WTC11 (cell line): ENCODE results near the gene FAM228A. TPM values are rescaled to one million over a fixed set of nuclear protein-coding genes. Genes with fewer than 3 reads are reported as not detected.

Source experiments
- ATAC-seq: fragments of 200-7000 bp; cut with Tn5 transposase; 2 replicates; pipeline ENCODE4 v1.10.0; 2021; ENCODE audit warnings: mild to moderate bottlenecking, moderate library complexity
- CTCF ChIA-PET: fragments of 300-600 bp; sonication (Branson Sonifier 250); formaldehyde crosslinking; loops from one replicate; lab custom pipeline; 2021; ENCODE audit warnings: antibody characterized with exemption; lab: Charles Lee
- POLR2A ChIA-PET: fragments of 350-600 bp; sonication (Branson Sonifier 250); formaldehyde crosslinking; loops from one replicate; lab custom pipeline; 2021; ENCODE audit warnings: antibody characterized with exemption; lab: Charles Lee
- DNase-seq: peaks from one replicate; pipeline ENCODE4 v3.0.0; 2021; ENCODE audit warnings: low spot score
- H3K27ac Mint-ChIP-seq: 2 replicates; pipeline ENCODE4 v1.8.0; 2021; ENCODE audit warnings: mixed read lengths
- H3K27me3 Mint-ChIP-seq: 2 replicates; pipeline ENCODE4 v1.8.0; 2021; ENCODE audit warnings: low read depth, mild to moderate bottlenecking, moderate library complexity, mixed read lengths
- H3K36me3 Mint-ChIP-seq: 2 replicates; pipeline ENCODE4 v1.8.0; 2021; ENCODE audit warnings: mixed read lengths
- H3K4me1 Mint-ChIP-seq: 2 replicates; pipeline ENCODE4 v1.8.0; 2022; ENCODE audit warnings: mixed read lengths
- H3K4me3 Mint-ChIP-seq: 2 replicates; pipeline ENCODE4 v1.8.0; 2021; ENCODE audit warnings: mild to moderate bottlenecking, moderate library complexity, mixed read lengths
- H3K9me3 Mint-ChIP-seq: 2 replicates; pipeline ENCODE4 v1.8.0; 2021; ENCODE audit warnings: mixed read lengths
- ATF1 ChIP-seq: sonication (generic); formaldehyde crosslinking; IDR thresholded peaks from 2 replicates; pipeline ENCODE4 v1.8.1; 2023; ENCODE audit warnings: mild to moderate bottlenecking, moderate library complexity, missing genetic modification reagents
- CBFB ChIP-seq: sonication (generic); formaldehyde crosslinking; IDR thresholded peaks from 2 replicates; pipeline ENCODE4 v1.8.1; 2022; ENCODE audit warnings: mild to moderate bottlenecking, low read depth, missing genetic modification reagents
- ESRRA ChIP-seq: sonication (generic); formaldehyde crosslinking; IDR thresholded peaks from 2 replicates; pipeline ENCODE4 v1.8.1; 2022; ENCODE audit warnings: mild to moderate bottlenecking, missing genetic modification reagents, borderline replicate concordance
- GRHL2 ChIP-seq: fragments of 250-450 bp; sonication (Bioruptor Pico); IDR thresholded peaks from 2 replicates; pipeline ENCODE4 v1.8.0; 2022; ENCODE audit warnings: mild to moderate bottlenecking, moderate library complexity; ENCODE audit not compliant: insufficient replicate concordance, severe bottlenecking
- JAZF1 ChIP-seq: fragments of 250-450 bp; sonication (Bioruptor Pico); IDR thresholded peaks from 2 replicates; pipeline ENCODE4 v1.9.0; 2021; ENCODE audit warnings: moderate library complexity, mild to moderate bottlenecking, inconsistent platforms
- NFATC4 ChIP-seq: fragments of 250-450 bp; sonication (Bioruptor Pico); IDR thresholded peaks from 2 replicates; pipeline ENCODE4 v1.9.0; 2021; ENCODE audit warnings: mild to moderate bottlenecking
- NR1H2 ChIP-seq: sonication (generic); formaldehyde crosslinking; IDR thresholded peaks from 2 replicates; pipeline ENCODE4 v1.9.0; 2021; ENCODE audit warnings: mild to moderate bottlenecking, moderate library complexity, missing genetic modification reagents
- OVOL2 ChIP-seq: fragments of 250-450 bp; sonication (Bioruptor Pico); IDR thresholded peaks from 2 replicates; pipeline ENCODE4 v1.9.0; 2021; ENCODE audit warnings: mild to moderate bottlenecking, borderline replicate concordance
- SMAD3 ChIP-seq: sonication (generic); formaldehyde crosslinking; IDR thresholded peaks from 2 replicates; pipeline ENCODE4 v1.8.0; 2022; ENCODE audit warnings: missing genetic modification reagents, mild to moderate bottlenecking, borderline replicate concordance
- SMAD4 ChIP-seq: sonication (generic); formaldehyde crosslinking; IDR thresholded peaks from 2 replicates; pipeline ENCODE4 v1.8.0; 2022; ENCODE audit warnings: mild to moderate bottlenecking, missing genetic modification reagents
- SP1 ChIP-seq: sonication (generic); formaldehyde crosslinking; conservative IDR thresholded peaks from 2 replicates; pipeline ENCODE4 v1.8.1; 2022; ENCODE audit warnings: missing genetic modification reagents
- TP53 ChIP-seq: sonication (generic); formaldehyde crosslinking; IDR thresholded peaks from 2 replicates; pipeline ENCODE4 v1.8.1; 2023; ENCODE audit warnings: mild to moderate bottlenecking, missing genetic modification reagents
- ZNF396 ChIP-seq: fragments of 250-450 bp; sonication (Bioruptor Pico); IDR thresholded peaks from 2 replicates; pipeline ENCODE4 v1.8.0; 2021; ENCODE audit warnings: mild to moderate bottlenecking, moderate library complexity, borderline replicate concordance
- total RNA-seq: library from RNA; stranded (reverse); gene quantifications from 3 replicates; pipeline ENCODE4 v1.2.3, GENCODE V29; 2021
- TF ChIP-seq, protein P1 (sequence below): sonication (generic); formaldehyde crosslinking; IDR thresholded peaks from 2 replicates; pipeline ENCODE4 v1.8.1; 2022; ENCODE audit warnings: low read depth, mild to moderate bottlenecking, moderate library complexity, missing genetic modification reagents, borderline replicate concordance
- TF ChIP-seq, protein P2 (sequence below): sonication (generic); formaldehyde crosslinking; IDR thresholded peaks from 2 replicates; pipeline ENCODE4 v1.8.1; 2022; ENCODE audit warnings: mild to moderate bottlenecking, moderate library complexity, missing genetic modification reagents
- TF ChIP-seq, protein P3 (sequence below): fragments of 250-450 bp; sonication (Bioruptor Pico); IDR thresholded peaks from 2 replicates; pipeline ENCODE4 v1.9.0; 2021; ENCODE audit warnings: mild to moderate bottlenecking
- TF ChIP-seq, protein P4 (sequence below): fragments of 250-450 bp; sonication (Bioruptor Pico); IDR thresholded peaks from 2 replicates; pipeline ENCODE4 v2.1.2; 2022; ENCODE audit warnings: mild to moderate bottlenecking, moderate library complexity
- TF ChIP-seq, protein P5 (sequence below): sonication (generic); formaldehyde crosslinking; IDR thresholded peaks from 2 replicates; pipeline ENCODE4 v1.8.1; 2023; ENCODE audit warnings: mild to moderate bottlenecking, missing genetic modification reagents
- TF ChIP-seq, protein P6 (sequence below): sonication (generic); formaldehyde crosslinking; IDR thresholded peaks from 2 replicates; pipeline ENCODE4 v1.8.0; 2022; ENCODE audit warnings: missing genetic modification reagents
- TF ChIP-seq, protein P7 (sequence below): sonication (generic); formaldehyde crosslinking; conservative IDR thresholded peaks from 2 replicates; pipeline ENCODE4 v1.8.1; 2023; ENCODE audit warnings: mild to moderate bottlenecking, low read depth, missing genetic modification reagents, moderate library complexity
- TF ChIP-seq, protein P8 (sequence below): sonication (generic); formaldehyde crosslinking; IDR thresholded peaks from 2 replicates; pipeline ENCODE4 v1.8.1; 2022; ENCODE audit warnings: mild to moderate bottlenecking, missing genetic modification reagents, moderate library complexity, borderline replicate concordance
- TF ChIP-seq, protein P9 (sequence below): sonication (generic); formaldehyde crosslinking; IDR thresholded peaks from 2 replicates; pipeline ENCODE4 v1.8.1; 2023; ENCODE audit warnings: mild to moderate bottlenecking, missing genetic modification reagents, moderate library complexity

FAM228A gene
- total RNA-seq, 1 experiment from 2014 or later, result 0.09 TPM

DNA sequence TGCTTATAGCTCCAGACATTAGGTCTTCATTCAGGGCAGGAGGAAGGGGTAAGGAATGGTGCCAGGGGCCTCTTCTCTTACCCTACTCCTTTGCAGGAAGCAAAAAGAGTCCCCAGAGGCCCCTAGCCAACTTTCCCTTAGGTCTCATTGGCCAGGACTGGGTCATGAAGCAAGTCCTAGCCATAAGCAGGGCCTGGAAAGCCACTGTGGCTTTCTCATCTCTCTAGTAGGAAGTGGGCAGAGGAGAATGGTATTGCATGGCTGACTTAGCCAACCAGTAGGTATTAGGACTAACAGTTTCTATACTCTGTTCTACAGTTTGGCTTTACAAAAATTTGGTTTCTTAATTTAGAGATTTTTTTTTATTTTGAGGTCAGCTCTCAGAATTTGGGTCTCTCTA, 4.8 kb downstream of the FAM228A start (continued):
- TF ChIP-seq, protein P1, sequence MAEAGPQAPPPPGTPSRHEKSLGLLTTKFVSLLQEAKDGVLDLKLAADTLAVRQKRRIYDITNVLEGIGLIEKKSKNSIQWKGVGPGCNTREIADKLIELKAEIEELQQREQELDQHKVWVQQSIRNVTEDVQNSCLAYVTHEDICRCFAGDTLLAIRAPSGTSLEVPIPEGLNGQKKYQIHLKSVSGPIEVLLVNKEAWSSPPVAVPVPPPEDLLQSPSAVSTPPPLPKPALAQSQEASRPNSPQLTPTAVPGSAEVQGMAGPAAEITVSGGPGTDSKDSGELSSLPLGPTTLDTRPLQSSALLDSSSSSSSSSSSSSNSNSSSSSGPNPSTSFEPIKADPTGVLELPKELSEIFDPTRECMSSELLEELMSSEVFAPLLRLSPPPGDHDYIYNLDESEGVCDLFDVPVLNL (CRISPR knock-in tag), result no peak
- TF ChIP-seq ZNF396 (CRISPR knock-in tag), result no peak

DNA sequence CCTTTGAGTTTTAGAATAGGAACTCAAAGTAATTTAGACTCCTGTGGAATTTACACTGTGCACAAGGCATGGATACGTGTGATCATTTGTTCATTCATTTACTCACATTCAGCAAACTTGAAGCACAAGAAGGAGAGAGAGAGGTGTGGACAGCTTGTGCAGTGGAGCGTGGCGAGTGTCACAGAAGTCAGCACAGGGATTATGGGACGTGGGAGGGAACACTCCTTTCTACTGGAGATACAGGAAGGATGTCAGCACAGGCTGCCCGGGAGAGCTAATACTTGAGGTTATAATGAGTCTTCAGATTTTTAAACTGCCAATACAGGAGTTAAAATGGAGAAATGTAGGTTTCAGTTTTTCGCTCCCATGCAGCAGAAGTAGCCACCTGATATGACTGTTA, 7.0 kb downstream of the FAM228A start:
- Mint-ChIP-seq H3K36me3 (no peaks in the 10 kb centered on the region), H3K4me1 (no peaks in the 10 kb centered on the region), H3K9me3 (no peaks in the 10 kb centered on the region), H3K27ac (no peak overlapping the region), H3K27me3 (no peaks in the 10 kb centered on the region; the same call in 1 of the 2 replicates), H3K4me3 (no peak overlapping the region)
- ATAC-seq (no peak), DNase-seq (no peak)
- ChIA-PET CTCF (no interaction called here), POLR2A (no interaction called here)
- TF ChIP-seq SP1 (no peak), ATF1 (CRISPR knock-in tag) (no peak), SMAD4 (no peak), CBFB (CRISPR knock-in tag) (no peak), NR1H2 (CRISPR knock-in tag) (no peak), GRHL2 (no peak), ESRRA (CRISPR knock-in tag) (no peak), OVOL2 (CRISPR knock-in tag) (no peak), NFATC4 (CRISPR knock-in tag) (no peak), SMAD3 (no peak), TP53 (CRISPR knock-in tag) (no peak), JAZF1 (CRISPR knock-in tag) (no peak)
- TF ChIP-seq, protein P2, sequence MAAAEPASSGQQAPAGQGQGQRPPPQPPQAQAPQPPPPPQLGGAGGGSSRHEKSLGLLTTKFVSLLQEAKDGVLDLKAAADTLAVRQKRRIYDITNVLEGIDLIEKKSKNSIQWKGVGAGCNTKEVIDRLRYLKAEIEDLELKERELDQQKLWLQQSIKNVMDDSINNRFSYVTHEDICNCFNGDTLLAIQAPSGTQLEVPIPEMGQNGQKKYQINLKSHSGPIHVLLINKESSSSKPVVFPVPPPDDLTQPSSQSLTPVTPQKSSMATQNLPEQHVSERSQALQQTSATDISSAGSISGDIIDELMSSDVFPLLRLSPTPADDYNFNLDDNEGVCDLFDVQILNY (CRISPR knock-in tag), result no peak
- TF ChIP-seq, protein P3, sequence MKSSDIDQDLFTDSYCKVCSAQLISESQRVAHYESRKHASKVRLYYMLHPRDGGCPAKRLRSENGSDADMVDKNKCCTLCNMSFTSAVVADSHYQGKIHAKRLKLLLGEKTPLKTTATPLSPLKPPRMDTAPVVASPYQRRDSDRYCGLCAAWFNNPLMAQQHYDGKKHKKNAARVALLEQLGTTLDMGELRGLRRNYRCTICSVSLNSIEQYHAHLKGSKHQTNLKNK, result no peak
- TF ChIP-seq, protein P4, sequence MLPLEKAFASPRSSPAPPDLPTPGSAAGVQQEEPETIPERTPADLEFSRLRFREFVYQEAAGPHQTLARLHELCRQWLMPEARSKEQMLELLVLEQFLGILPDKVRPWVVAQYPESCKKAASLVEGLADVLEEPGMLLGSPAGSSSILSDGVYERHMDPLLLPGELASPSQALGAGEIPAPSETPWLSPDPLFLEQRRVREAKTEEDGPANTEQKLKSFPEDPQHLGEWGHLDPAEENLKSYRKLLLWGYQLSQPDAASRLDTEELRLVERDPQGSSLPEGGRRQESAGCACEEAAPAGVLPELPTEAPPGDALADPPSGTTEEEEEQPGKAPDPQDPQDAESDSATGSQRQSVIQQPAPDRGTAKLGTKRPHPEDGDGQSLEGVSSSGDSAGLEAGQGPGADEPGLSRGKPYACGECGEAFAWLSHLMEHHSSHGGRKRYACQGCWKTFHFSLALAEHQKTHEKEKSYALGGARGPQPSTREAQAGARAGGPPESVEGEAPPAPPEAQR (CRISPR knock-in tag), result no peak
- TF ChIP-seq, protein P5, sequence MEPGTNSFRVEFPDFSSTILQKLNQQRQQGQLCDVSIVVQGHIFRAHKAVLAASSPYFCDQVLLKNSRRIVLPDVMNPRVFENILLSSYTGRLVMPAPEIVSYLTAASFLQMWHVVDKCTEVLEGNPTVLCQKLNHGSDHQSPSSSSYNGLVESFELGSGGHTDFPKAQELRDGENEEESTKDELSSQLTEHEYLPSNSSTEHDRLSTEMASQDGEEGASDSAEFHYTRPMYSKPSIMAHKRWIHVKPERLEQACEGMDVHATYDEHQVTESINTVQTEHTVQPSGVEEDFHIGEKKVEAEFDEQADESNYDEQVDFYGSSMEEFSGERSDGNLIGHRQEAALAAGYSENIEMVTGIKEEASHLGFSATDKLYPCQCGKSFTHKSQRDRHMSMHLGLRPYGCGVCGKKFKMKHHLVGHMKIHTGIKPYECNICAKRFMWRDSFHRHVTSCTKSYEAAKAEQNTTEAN (CRISPR knock-in tag), result no peak
- TF ChIP-seq, protein P6, sequence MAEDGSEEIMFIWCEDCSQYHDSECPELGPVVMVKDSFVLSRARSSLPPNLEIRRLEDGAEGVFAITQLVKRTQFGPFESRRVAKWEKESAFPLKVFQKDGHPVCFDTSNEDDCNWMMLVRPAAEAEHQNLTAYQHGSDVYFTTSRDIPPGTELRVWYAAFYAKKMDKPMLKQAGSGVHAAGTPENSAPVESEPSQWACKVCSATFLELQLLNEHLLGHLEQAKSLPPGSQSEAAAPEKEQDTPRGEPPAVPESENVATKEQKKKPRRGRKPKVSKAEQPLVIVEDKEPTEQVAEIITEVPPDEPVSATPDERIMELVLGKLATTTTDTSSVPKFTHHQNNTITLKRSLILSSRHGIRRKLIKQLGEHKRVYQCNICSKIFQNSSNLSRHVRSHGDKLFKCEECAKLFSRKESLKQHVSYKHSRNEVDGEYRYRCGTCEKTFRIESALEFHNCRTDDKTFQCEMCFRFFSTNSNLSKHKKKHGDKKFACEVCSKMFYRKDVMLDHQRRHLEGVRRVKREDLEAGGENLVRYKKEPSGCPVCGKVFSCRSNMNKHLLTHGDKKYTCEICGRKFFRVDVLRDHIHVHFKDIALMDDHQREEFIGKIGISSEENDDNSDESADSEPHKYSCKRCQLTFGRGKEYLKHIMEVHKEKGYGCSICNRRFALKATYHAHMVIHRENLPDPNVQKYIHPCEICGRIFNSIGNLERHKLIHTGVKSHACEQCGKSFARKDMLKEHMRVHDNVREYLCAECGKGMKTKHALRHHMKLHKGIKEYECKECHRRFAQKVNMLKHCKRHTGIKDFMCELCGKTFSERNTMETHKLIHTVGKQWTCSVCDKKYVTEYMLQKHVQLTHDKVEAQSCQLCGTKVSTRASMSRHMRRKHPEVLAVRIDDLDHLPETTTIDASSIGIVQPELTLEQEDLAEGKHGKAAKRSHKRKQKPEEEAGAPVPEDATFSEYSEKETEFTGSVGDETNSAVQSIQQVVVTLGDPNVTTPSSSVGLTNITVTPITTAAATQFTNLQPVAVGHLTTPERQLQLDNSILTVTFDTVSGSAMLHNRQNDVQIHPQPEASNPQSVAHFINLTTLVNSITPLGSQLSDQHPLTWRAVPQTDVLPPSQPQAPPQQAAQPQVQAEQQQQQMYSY (CRISPR knock-in tag), result no peak
- TF ChIP-seq, protein P7, sequence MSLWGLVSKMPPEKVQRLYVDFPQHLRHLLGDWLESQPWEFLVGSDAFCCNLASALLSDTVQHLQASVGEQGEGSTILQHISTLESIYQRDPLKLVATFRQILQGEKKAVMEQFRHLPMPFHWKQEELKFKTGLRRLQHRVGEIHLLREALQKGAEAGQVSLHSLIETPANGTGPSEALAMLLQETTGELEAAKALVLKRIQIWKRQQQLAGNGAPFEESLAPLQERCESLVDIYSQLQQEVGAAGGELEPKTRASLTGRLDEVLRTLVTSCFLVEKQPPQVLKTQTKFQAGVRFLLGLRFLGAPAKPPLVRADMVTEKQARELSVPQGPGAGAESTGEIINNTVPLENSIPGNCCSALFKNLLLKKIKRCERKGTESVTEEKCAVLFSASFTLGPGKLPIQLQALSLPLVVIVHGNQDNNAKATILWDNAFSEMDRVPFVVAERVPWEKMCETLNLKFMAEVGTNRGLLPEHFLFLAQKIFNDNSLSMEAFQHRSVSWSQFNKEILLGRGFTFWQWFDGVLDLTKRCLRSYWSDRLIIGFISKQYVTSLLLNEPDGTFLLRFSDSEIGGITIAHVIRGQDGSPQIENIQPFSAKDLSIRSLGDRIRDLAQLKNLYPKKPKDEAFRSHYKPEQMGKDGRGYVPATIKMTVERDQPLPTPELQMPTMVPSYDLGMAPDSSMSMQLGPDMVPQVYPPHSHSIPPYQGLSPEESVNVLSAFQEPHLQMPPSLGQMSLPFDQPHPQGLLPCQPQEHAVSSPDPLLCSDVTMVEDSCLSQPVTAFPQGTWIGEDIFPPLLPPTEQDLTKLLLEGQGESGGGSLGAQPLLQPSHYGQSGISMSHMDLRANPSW (CRISPR knock-in tag), result no peak
- TF ChIP-seq, protein P8, sequence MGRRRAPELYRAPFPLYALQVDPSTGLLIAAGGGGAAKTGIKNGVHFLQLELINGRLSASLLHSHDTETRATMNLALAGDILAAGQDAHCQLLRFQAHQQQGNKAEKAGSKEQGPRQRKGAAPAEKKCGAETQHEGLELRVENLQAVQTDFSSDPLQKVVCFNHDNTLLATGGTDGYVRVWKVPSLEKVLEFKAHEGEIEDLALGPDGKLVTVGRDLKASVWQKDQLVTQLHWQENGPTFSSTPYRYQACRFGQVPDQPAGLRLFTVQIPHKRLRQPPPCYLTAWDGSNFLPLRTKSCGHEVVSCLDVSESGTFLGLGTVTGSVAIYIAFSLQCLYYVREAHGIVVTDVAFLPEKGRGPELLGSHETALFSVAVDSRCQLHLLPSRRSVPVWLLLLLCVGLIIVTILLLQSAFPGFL, result no peak
- TF ChIP-seq, protein P9, sequence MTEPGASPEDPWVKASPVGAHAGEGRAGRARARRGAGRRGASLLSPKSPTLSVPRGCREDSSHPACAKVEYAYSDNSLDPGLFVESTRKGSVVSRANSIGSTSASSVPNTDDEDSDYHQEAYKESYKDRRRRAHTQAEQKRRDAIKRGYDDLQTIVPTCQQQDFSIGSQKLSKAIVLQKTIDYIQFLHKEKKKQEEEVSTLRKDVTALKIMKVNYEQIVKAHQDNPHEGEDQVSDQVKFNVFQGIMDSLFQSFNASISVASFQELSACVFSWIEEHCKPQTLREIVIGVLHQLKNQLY (CRISPR knock-in tag), result no peak
